ENCODE measurements around the gene KLHDC9.

KLHDC9 gene

DNA sequence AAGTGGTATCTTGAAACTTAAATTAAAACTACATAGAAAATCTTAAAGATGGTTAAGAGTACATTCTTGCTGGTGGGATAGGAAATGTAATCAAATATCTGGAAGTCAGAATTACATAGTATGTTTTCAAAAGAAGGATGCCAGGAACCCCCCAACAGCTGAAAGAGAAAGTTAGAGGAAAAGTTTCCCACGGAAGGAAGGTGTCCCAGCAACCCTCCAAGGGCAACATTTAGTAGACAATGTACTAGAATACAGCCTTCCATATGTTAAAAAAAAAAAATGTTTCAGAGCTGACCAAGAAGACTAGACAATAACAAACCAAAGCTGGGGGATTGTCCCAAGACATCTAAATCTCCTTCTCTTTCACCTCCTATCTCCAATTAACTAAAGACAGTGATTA lies 32.1 kb downstream of the KLHDC9 start:
- no peak for DNase-seq (ENCODE audit: low read depth)
- no peak overlapping the region for H3K4me3 ChIP-seq (replicated peaks; ENCODE audit: low read depth, low read length)
- TF ChIP-seq, protein P1, sequence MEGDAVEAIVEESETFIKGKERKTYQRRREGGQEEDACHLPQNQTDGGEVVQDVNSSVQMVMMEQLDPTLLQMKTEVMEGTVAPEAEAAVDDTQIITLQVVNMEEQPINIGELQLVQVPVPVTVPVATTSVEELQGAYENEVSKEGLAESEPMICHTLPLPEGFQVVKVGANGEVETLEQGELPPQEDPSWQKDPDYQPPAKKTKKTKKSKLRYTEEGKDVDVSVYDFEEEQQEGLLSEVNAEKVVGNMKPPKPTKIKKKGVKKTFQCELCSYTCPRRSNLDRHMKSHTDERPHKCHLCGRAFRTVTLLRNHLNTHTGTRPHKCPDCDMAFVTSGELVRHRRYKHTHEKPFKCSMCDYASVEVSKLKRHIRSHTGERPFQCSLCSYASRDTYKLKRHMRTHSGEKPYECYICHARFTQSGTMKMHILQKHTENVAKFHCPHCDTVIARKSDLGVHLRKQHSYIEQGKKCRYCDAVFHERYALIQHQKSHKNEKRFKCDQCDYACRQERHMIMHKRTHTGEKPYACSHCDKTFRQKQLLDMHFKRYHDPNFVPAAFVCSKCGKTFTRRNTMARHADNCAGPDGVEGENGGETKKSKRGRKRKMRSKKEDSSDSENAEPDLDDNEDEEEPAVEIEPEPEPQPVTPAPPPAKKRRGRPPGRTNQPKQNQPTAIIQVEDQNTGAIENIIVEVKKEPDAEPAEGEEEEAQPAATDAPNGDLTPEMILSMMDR (IDR thresholded peaks at IDR 0.05; ENCODE audit: low read length, missing control alignments) = no peak

DNA sequence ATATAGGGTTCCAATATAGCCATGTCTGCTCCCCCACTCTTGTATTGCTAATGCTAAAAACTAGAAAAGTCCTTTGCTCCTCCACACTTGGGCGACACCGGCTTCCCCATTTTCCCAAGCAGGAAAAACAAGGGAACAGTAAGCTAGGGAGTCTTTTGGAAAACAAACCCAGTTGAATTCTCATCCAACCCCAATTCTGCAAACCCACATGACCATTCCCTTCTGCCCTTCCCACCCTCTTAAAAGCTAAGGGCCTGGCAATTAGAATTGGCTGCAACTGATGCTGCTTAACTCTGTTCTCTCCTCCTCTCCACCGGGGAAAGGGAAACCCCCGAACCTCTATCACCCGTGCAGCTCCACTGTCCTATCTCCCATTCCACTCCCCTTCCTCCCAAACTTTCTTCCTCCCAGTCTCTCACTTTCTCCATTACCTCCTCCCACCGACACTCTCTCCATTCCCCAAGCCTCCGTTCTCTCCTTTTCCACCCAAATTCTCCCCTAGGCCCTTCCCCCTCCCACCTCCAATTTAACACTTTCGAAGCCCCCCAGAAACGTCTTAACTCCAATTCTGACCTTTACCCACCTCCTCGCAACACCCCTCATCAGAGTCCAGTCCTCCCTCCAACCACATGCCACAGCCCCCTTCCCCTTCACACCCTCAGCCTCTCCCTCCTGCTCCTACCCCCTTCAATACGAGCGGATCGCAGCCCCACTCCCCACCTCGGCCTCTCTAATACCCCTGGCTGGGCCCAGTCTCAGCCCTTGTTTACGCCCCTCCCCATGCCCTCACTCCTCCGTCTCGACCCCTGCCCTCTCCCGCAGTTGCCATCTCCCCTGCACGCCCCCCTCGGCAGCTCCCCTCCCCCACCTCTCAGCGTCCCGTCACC lies 33.6 kb downstream of the KLHDC9 start:
- TF ChIP-seq, protein P1 (IDR thresholded peaks at IDR 0.05; ENCODE audit: low read length, missing control alignments) = no peak
- DNase-seq (ENCODE audit: low read depth) = peak; percentile 25
- H3K4me3 ChIP-seq (replicated peaks; ENCODE audit: low read depth, low read length) = peak overlapping the region; percentile 97

DNA sequence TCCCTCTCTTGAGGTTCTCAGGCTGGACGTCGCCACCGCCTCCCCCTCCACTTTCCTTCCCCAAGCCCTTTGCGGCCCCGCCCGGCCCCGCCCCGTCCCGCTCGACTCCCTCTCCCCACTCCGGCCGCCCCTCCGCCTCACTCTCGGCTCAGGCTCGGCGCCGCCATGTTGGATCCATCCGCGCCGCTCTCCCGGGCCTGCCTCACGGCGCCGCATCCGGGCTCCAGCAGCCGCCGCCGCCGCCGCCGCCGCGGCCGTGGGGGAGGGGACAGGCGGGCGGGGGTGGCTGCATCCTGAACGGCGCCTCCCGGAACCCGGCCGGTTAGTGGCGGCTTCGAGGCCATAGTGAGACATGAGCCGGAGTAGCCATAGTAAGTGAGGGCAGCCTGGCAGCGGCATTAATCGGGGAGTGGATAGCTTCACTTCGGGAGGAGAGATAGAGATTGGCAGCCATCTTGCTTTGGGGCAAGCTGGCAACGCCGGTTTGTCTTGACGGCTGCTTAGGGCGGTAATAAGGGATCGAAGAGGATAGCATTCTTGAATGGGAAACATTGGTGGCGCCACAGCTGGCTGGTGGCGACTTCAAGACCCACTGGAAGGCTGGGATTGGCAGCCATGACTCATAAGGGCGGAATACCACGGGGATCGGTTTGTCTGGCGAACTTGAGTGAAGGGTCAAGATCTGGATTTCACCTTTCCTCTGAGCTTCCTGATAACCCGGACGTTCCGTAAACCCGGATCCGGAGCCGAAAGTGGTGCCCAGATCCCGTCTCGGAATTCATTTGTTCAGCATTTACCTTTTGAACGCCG lies 34.5 kb downstream of the KLHDC9 start, which contains the start of gene DEDD:
Gene DEDD (minus strand): TSS at position 258 of the 810 bp plus-strand sequence. CDS start 8,205 bp downstream, outside the sequence.
- peak; percentile 97 for DNase-seq (ENCODE audit: low read depth)
- TF ChIP-seq, protein P1 (IDR thresholded peaks at IDR 0.05; ENCODE audit: low read length, missing control alignments) = no peak
- peak within 1 kb of the TSS; percentile 97 for H3K4me3 ChIP-seq (replicated peaks; ENCODE audit: low read depth, low read length)

DNA sequence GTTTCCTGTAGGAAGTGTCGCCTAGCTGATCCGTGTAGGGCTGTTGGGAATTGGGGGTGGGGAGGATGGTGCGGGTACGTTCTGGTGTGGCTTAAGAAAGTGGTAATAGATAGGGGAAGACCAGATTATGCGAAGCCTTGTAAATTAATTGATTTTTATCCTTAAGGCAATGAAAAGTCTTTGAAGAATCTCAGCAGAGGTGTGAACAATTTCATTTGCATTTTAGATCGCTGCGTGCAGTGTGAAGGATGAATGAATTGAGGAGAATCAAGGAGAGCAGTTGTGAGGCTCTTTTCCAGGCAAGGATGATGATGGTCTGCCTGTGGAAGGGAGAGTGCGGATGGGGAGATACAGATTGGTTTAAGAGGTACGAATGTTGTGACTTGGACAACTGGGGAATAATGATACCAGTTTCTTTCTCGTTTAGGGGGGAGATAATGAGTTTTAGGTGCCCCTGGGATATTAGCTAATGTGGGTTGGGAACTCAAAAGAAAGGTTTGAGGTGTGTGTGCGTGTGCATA lies 35.1 kb downstream of the KLHDC9 start:
- peak overlapping the region; percentile 97 for H3K4me3 ChIP-seq (replicated peaks; ENCODE audit: low read depth, low read length)
- DNase-seq (ENCODE audit: low read depth) = no peak
- TF ChIP-seq, protein P1 (IDR thresholded peaks at IDR 0.05; ENCODE audit: low read length, missing control alignments) = no peak

DNA sequence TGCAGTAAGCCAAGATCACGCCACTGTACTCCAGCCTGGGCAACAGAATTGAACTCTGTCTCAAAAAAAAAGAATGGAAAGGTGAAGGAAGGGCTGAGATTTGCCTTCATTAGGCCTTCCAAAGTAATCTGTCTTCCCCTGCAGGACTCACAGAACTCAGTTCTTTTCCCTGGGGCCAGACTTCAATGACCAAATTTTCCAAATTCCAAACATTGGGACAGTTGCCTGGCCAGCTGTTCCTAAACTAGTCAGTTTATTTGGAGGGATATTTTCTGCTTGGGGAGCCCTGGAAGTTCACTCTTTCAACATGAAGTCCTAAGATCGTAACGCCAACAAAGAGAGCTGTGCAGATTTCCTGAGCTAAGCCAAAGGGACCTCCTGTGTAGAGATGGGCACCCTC lies 39.7 kb downstream of the KLHDC9 start:
- no peak overlapping the region for H3K4me3 ChIP-seq (replicated peaks; ENCODE audit: low read depth, low read length)
- no peak for DNase-seq (ENCODE audit: low read depth)

DNA sequence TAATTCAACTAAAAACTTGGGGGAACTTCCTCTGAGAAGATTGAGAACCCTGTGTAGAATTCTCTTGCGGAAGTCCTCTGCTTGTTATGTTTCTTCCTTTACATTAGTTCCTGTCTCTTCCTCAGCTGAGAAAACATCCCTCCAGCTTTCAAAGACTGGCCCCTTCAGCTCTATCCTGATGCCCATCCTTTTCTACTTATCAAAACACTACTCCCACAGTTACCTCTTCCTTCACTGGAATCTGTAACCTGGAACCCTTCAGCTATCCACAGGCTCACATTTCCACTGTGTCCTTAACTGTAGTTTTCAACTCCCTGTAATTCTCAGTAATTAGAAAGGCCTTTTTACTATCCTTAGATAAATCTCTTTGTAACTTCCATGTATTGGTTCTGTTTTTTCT lies 40.3 kb downstream of the KLHDC9 start:
- TF ChIP-seq, protein P1 (IDR thresholded peaks at IDR 0.05; ENCODE audit: low read length, missing control alignments) = no peak
- DNase-seq (ENCODE audit: low read depth) = no peak
- no peak overlapping the region for H3K4me3 ChIP-seq (replicated peaks; ENCODE audit: low read depth, low read length)

More for the DNA sequence above, 39.7 kb downstream of the KLHDC9 start:
- TF ChIP-seq, protein P1 (IDR thresholded peaks at IDR 0.05; ENCODE audit: low read length, missing control alignments) = no peak
